Glomerular visceral epithelial cell (primary cell): ENCODE measurements around the gene BSX.

Source experiments
- DNase-seq: peaks from one replicate; pipeline ENCODE4 v3.0.0-alpha.2; 2016; ENCODE audit errors: extremely low spot score

BSX gene

DNA sequence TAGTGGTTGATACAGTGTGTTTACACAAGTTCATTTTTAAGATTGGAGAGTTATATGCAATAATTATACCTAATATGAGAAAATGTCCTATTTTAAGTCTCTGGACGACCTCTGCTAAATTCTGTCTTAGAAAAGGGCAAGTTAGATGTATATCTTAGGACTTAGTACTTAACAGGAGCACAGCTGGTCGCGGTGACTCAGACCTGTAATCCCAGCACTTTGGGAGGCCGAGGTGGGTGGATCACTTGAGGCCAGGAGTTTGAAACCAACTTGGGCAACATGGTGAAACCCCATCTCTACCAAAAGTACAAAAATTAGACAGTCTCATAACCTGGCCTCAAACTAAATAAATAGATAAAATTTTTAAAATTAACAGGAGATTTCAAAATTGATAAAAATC, 27.2 kb downstream of the BSX start:
- DNase-seq: no peak

DNA sequence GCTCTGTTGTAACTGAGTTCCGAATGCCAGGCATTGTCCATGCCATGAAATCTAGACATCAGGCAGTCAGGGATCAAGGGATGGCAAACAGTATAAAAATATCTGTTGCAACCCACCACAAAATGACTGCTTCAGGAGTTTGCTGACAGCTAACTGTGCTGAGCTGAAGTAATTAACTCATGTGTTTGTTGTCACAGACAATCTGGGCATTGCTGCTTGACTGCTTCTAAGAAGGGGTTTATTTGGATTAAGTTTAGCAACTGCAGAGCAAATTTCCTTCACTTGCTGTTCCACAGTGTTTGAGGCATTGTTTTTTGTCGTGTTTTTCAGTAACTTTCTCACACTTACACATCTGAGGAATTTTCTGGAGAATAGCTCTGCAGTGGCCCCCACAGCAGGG, 30.4 kb downstream of the BSX start:
- no peak for DNase-seq

GRCh38 chr11:122938557-122938956, 43.1 kb downstream of the BSX start:
- no peak for DNase-seq

GRCh38 chr11:122937983-122938382, 43.7 kb downstream of the BSX start:
- no peak for DNase-seq

DNA sequence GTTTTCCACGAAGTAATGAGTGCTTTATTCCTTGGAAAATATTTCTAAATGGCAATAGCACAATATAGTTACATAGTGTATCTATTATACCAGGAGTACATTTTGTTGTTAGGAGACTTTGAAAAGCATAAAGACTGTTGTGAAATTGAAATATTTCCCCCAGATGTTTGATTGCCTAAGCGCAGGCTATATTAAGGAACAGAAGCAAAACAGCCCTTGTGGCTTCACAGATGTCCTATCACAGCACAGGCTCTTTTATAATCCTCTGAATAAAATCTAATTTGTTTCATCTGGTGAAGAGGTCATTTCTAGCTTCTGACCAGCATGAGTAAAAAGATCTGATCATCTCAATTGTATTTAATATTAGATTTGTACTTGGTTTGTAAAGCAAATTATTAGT, 48.2 kb downstream of the BSX start:
- DNase-seq: no peak

- no peak for DNase-seq
These were observed 50.1 kb downstream of the BSX start for GRCh38 chr11:122931510-122931909.
